Activated CD8-positive, alpha-beta memory T cell treated with anti-CD3 and anti-CD28 coated beads for 48 hours (primary cell): Measurements from ENCODE around the gene SFRP5.

Source experiments
- DNase-seq, 3 experiments: peaks; one replicate each; pipeline ENCODE4 v3.0.0-alpha.2; 2020; ENCODE audit warnings: low read depth in 2 of 3, low spot score in 2 of 3

Gene SFRP5

GRCh38 chr10:97788552-97789442 is 17.0 kb upstream of the SFRP5 start:
- no peak for DNase-seq

GRCh38 chr10:97785731-97786130 is 13.9 kb upstream of the SFRP5 start:
- DNase-seq: no peak

GRCh38 chr10:97785231-97785630 is 13.4 kb upstream of the SFRP5 start:
- DNase-seq: no peak

- no peak for DNase-seq
Observed at GRCh38 chr10:97784200-97784810, 12.5 kb upstream of the SFRP5 start.

- no peak for DNase-seq
Observed at GRCh38 chr10:97782455-97783228, 10.8 kb upstream of the SFRP5 start.

GRCh38 chr10:97781618-97782331 is 10.0 kb upstream of the SFRP5 start:
- peak in 1 of 3 experiments; percentile 27 for DNase-seq

GRCh38 chr10:97780841-97781617 is 9.2 kb upstream of the SFRP5 start:
- DNase-seq: no peak

- no peak for DNase-seq
Observed at GRCh38 chr10:97779975-97780374, 8.2 kb upstream of the SFRP5 start.

GRCh38 chr10:97779492-97779891 is 7.7 kb upstream of the SFRP5 start:
- DNase-seq: no peak

- no peak for DNase-seq
Observed at GRCh38 chr10:97778452-97779302, 6.9 kb upstream of the SFRP5 start.

GRCh38 chr10:97777143-97777542 is 5.3 kb upstream of the SFRP5 start:
- DNase-seq: no peak

- DNase-seq: no peak
Observed at GRCh38 chr10:97774811-97775294, 3.1 kb upstream of the SFRP5 start.

GRCh38 chr10:97773096-97773495 is 1.3 kb upstream of the SFRP5 start:
- DNase-seq: no peak

- no peak for DNase-seq
Observed at GRCh38 chr10:97771055-97771891, 526 bp downstream of the SFRP5 start.

- DNase-seq: no peak
Observed at GRCh38 chr10:97770255-97770654, 1.5 kb downstream of the SFRP5 start.

GRCh38 chr10:97768322-97769315 is 3.2 kb downstream of the SFRP5 start:
- no peak for DNase-seq
